GM23338 (cell line): ENCODE measurements around the gene FYCO1. TPM values are rescaled to one million over a fixed set of nuclear protein-coding genes. Genes with fewer than 3 reads are reported as not detected.

Experiments used
- ATAC-seq: fragments of 200-7000 bp; cut with Tn5 transposase; 3 replicates; pipeline ENCODE4 v1.9.1; 2020
- DNase-seq: peaks from one replicate; pipeline ENCODE4 v3.0.0-alpha.2; 2015; ENCODE audit warnings: low spot score
- H2AFZ ChIP-seq: fragments of 200-600 bp; sonication (generic); 2 replicates; pipeline ENCODE4 v1.8.0; 2016; ENCODE audit warnings: antibody characterized with exemption, mild to moderate bottlenecking, moderate library complexity
- H3F3A ChIP-seq: fragments of 200-600 bp; sonication (generic); replicated peaks from 2 replicates; pipeline ENCODE4 v1.8.0; 2017; ENCODE audit warnings: antibody characterized with exemption, mixed run types, low read depth
- H3K27ac ChIP-seq: fragments of 200-600 bp; sonication (generic); 2 replicates; pipeline ENCODE4 v1.6.1; 2016; ENCODE audit warnings: low read depth
- H3K27me3 ChIP-seq: fragments of 200-600 bp; sonication (generic); 2 replicates; pipeline ENCODE4 v1.8.0; 2016; ENCODE audit warnings: mild to moderate bottlenecking, mixed run types, moderate library complexity; ENCODE audit not compliant: insufficient read depth
- H3K36me3 ChIP-seq: fragments of 200-600 bp; sonication (generic); 2 replicates; pipeline ENCODE4 v1.8.0; 2016; ENCODE audit warnings: mild to moderate bottlenecking; ENCODE audit not compliant: insufficient read depth
- H3K4me1 ChIP-seq: fragments of 200-600 bp; sonication (generic); 2 replicates; pipeline ENCODE4 v1.8.0; 2016; ENCODE audit warnings: mild to moderate bottlenecking, moderate library complexity; ENCODE audit not compliant: insufficient read depth
- H3K4me2 ChIP-seq: fragments of 200-600 bp; sonication (generic); 2 replicates; pipeline ENCODE4 v1.7.1; 2017; ENCODE audit warnings: mixed run types
- H3K4me3 ChIP-seq: fragments of 200-600 bp; sonication (generic); 2 replicates; pipeline ENCODE4 v1.6.1; 2016; ENCODE audit warnings: mixed run types
- H3K79me2 ChIP-seq: fragments of 200-600 bp; sonication (generic); replicated peaks from 2 replicates; pipeline ENCODE4 v1.8.0; 2017; ENCODE audit warnings: mild to moderate bottlenecking; ENCODE audit not compliant: insufficient read depth
- H3K9me2 ChIP-seq: fragments of 200-600 bp; sonication (generic); 2 replicates; pipeline ENCODE4 v1.8.0; 2017; ENCODE audit not compliant: insufficient read depth
- H4K20me1 ChIP-seq: fragments of 200-600 bp; sonication (generic); replicated peaks from 2 replicates; pipeline ENCODE4 v1.8.0; 2017; ENCODE audit warnings: mild to moderate bottlenecking; ENCODE audit not compliant: insufficient read depth
- H3K27ac Mint-ChIP-seq: 2 replicates; pipeline ENCODE4 v1.8.0; 2020; ENCODE audit warnings: inconsistent platforms, mild to moderate bottlenecking, moderate library complexity, mixed read lengths
- H3K27me3 Mint-ChIP-seq: 3 replicates; pipeline ENCODE4 v1.8.0; 2022; ENCODE audit warnings: low read depth, mild to moderate bottlenecking, moderate library complexity, mixed read lengths, inconsistent platforms; ENCODE audit not compliant: insufficient read depth, poor library complexity
- H3K36me3 Mint-ChIP-seq: 3 replicates; pipeline ENCODE4 v1.8.0; 2021; ENCODE audit warnings: low read depth, mild to moderate bottlenecking, inconsistent platforms, moderate library complexity, mixed read lengths
- H3K4me1 Mint-ChIP-seq: 3 replicates; pipeline ENCODE4 v1.8.0; 2020; ENCODE audit warnings: mild to moderate bottlenecking, inconsistent platforms, mixed read lengths
- H3K4me3 Mint-ChIP-seq: 3 replicates; pipeline ENCODE4 v1.8.0; 2021; ENCODE audit warnings: moderate library complexity, mild to moderate bottlenecking, inconsistent platforms, mixed read lengths
- H3K9me3 Mint-ChIP-seq: 3 replicates; pipeline ENCODE4 v1.8.0; 2020; ENCODE audit warnings: moderate library complexity, mild to moderate bottlenecking, inconsistent platforms, mixed read lengths
- CREB1 ChIP-seq: fragments of 250-450 bp; sonication (Bioruptor Pico); IDR thresholded peaks from 2 replicates; pipeline ENCODE4 v1.5.0; 2020; ENCODE audit warnings: low read depth, mild to moderate bottlenecking, moderate library complexity
- CTCF ChIP-seq, 2 experiments: fragments of 200-600 bp in 1 of 2; sonication (generic) in 1 of 2; conservative IDR thresholded peaks; 2 replicates each; pipeline versions ENCODE4 v1.5.1 to v1.6.1; 2016 to 2017; ENCODE audit warnings: antibody characterized with exemption in 2 of 2, low read depth in 2 of 2, mild to moderate bottlenecking in 2 of 2, moderate library complexity in 1 of 2
- ETS1 ChIP-seq: IDR thresholded peaks from 2 replicates; pipeline ENCODE4 v1.6.1; 2016; ENCODE audit warnings: antibody characterized with exemption
- EZH2 ChIP-seq: fragments of 200-600 bp; sonication (generic); IDR thresholded peaks from one replicate; pipeline ENCODE4 v1.8.0; 2017; ENCODE audit warnings: antibody characterized with exemption, mild to moderate bottlenecking, low read depth; ENCODE audit not compliant: unreplicated experiment
- EZH2phosphoT487 ChIP-seq: fragments of 200-600 bp; sonication (generic); IDR thresholded peaks from one replicate; pipeline ENCODE4 v1.8.1; 2018; ENCODE audit warnings: antibody characterized with exemption; ENCODE audit not compliant: unreplicated experiment
- JUNB ChIP-seq: IDR thresholded peaks from one replicate; pipeline ENCODE4 v1.6.1; 2016; ENCODE audit warnings: antibody characterized with exemption; ENCODE audit not compliant: unreplicated experiment
- NANOG ChIP-seq: IDR thresholded peaks from 2 replicates; pipeline ENCODE4 v1.6.1; 2016; ENCODE audit warnings: antibody characterized with exemption, borderline replicate concordance
- POLR2AphosphoS5 ChIP-seq: IDR thresholded peaks from 2 replicates; pipeline ENCODE4 v1.6.1; 2016; ENCODE audit warnings: antibody characterized with exemption, low read depth
- REST ChIP-seq: IDR thresholded peaks from one replicate; pipeline ENCODE4 v1.6.1; 2018; ENCODE audit warnings: antibody characterized with exemption; ENCODE audit not compliant: unreplicated experiment
- STAT1 ChIP-seq: IDR thresholded peaks from one replicate; pipeline ENCODE4 v1.6.1; 2016; ENCODE audit warnings: antibody characterized with exemption; ENCODE audit not compliant: unreplicated experiment
- ZNF114 ChIP-seq: fragments of 250-450 bp; sonication (Bioruptor Pico); IDR thresholded peaks from 2 replicates; pipeline ENCODE4 v1.5.0; 2020; ENCODE audit warnings: mild to moderate bottlenecking, moderate library complexity
- ZNF331 ChIP-seq: fragments of 250-450 bp; sonication (Bioruptor Pico); IDR thresholded peaks from 2 replicates; pipeline ENCODE4 v1.5.0; 2020; ENCODE audit warnings: low read depth, mild to moderate bottlenecking, moderate library complexity
- ZNF462 ChIP-seq: fragments of 250-450 bp; sonication (Bioruptor Pico); IDR thresholded peaks from 2 replicates; pipeline ENCODE4 v1.5.0; 2020; ENCODE audit warnings: mild to moderate bottlenecking, moderate library complexity
- polyA plus RNA-seq: library from polyadenylated mRNA; unstranded; fragments of >200 nt; fragmentation: Nextera tagmentation; extraction: Ambion mirVana; gene quantifications from 2 replicates; pipeline ENCODE4 v1.2.1, GENCODE V29; 2016
- total RNA-seq: library from RNA; depleted of rRNA; stranded (reverse); fragments of >200 nt; shearing (Covaris generic); gene quantifications from 2 replicates; pipeline ENCODE4 v1.2.3, GENCODE V29; 2014

Gene FYCO1
- total and polyA plus RNA-seq, 2 experiments from 2014 or later: 4.5 to 17.2 TPM

- Mint-ChIP-seq H3K27me3 (peaks cover 2% of the 10 kb centered on the region), H3K27ac (no peak overlapping the region)
These were observed 26.5 kb downstream of the FYCO1 start for GRCh38 chr3:45969116-45969515.

More at GRCh38 chr3:45969116-45969515, 26.5 kb downstream of the FYCO1 start:
- H3K27ac ChIP-seq: no peak overlapping the region
- DNase-seq: no peak
- H3K4me2 ChIP-seq: no peak overlapping the region
- no peaks in the 10 kb centered on the region for H3F3A ChIP-seq
- H3K27me3 ChIP-seq: no peaks in the 10 kb centered on the region
- no peaks in the 10 kb centered on the region; the same call in 1 of the 2 replicates for H4K20me1 ChIP-seq
- Mint-ChIP-seq H3K4me3 (no peak overlapping the region), H3K9me3 (no peaks in the 10 kb centered on the region), H3K4me1 (no peaks in the 10 kb centered on the region; the same call in 2 of the 3 replicates), H3K36me3 (peaks cover 38% of the 10 kb centered on the region)
- no peak overlapping the region for H2AFZ ChIP-seq
- peaks cover 11% of the 10 kb centered on the region; the same call in 1 of the 2 replicates for H3K36me3 ChIP-seq
- no peak for TF ChIP-seq REST
- no peak for TF ChIP-seq ETS1
- TF ChIP-seq CREB1 (CRISPR knock-in tag): no peak
- TF ChIP-seq ZNF331 (CRISPR knock-in tag): no peak
- no peak for TF ChIP-seq EZH2phosphoT487
- TF ChIP-seq EZH2: no peak
- no peak for TF ChIP-seq ZNF462
- no peak for TF ChIP-seq NANOG
- TF ChIP-seq CTCF (conservative IDR thresholded peaks at IDR 0.05; ENCODE audit: low read depth in 2 of 2): no peak
- no peak for TF ChIP-seq ZNF114 (CRISPR knock-in tag)
- no peak for TF ChIP-seq POLR2AphosphoS5
- TF ChIP-seq JUNB: no peak
- TF ChIP-seq STAT1: no peak
- H3K4me1 ChIP-seq: no peaks in the 10 kb centered on the region
- ATAC-seq: no peak
- H3K9me2 ChIP-seq: no peaks in the 10 kb centered on the region
- no peaks in the 10 kb centered on the region for H3K79me2 ChIP-seq
- no peak overlapping the region for H3K4me3 ChIP-seq
